ENCODE data around the gene NT5C3B.

DNA sequence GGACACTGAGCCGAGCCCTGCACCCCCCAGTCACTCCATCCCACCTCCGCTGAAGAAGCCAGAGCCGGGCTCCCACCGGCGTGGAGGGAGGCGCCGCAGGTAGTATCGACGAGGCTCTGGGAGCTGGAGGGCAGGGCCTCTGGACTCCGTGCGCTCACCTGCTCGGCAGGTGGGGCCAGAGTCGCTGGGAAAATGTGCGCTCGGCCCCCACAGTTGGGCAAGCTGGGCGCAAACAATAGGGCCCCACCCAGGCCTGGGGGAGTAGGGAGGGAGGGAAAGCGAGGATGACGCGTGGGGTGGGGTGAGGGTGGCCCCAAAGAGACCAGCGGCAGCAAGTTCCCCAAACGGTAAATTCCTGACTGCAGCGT is 50.2 kb downstream of the NT5C3B start:
- TF ChIP-seq, protein P1, sequence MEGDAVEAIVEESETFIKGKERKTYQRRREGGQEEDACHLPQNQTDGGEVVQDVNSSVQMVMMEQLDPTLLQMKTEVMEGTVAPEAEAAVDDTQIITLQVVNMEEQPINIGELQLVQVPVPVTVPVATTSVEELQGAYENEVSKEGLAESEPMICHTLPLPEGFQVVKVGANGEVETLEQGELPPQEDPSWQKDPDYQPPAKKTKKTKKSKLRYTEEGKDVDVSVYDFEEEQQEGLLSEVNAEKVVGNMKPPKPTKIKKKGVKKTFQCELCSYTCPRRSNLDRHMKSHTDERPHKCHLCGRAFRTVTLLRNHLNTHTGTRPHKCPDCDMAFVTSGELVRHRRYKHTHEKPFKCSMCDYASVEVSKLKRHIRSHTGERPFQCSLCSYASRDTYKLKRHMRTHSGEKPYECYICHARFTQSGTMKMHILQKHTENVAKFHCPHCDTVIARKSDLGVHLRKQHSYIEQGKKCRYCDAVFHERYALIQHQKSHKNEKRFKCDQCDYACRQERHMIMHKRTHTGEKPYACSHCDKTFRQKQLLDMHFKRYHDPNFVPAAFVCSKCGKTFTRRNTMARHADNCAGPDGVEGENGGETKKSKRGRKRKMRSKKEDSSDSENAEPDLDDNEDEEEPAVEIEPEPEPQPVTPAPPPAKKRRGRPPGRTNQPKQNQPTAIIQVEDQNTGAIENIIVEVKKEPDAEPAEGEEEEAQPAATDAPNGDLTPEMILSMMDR (IDR thresholded peaks at IDR 0.05; ENCODE audit: low read length), result no peak
- TF ChIP-seq EZH2 (optimal IDR thresholded peaks at IDR 0.05; ENCODE audit: low read depth, low read length), result no peak
- TF ChIP-seq EZH2phosphoT487 (IDR thresholded peaks at IDR 0.05; ENCODE audit: low read length), result no peak
